ENCODE results near the gene TMEM63B. TPM values are rescaled to one million over a fixed set of nuclear protein-coding genes. Genes with fewer than 3 reads are reported as not detected.
"Not testable (repeated sequence)": the region's sequence is repeated elsewhere in the genome, so short reads cannot be mapped to it uniquely, and the experiment has no call there.

Gene TMEM63B
- total RNA-seq, 4 donors from 2014 or later, result 11.3 to 32.0 (median 23.9) TPM

DNA sequence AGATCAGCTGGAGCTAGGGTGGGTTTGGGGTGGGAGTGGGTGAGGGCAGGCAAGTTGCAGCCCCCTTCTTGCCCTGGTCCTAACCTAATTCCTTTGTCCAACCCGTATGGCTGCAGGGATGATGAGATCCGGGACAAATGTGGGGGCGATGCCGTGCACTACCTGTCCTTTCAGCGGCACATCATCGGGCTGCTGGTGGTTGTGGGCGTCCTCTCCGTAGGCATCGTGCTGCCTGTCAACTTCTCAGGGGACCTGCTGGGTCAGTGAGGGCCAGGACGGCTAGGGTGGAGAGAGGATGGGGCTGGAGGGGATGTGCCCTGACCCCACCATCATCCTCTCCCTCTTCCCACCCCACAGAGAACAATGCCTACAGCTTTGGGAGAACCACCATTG lies 12.0 kb downstream of the TMEM63B start:
- TF ChIP-seq POLR2AphosphoS5 (IDR thresholded peaks at IDR 0.05), result no peak
- TF ChIP-seq POLR2A (IDR thresholded peaks at IDR 0.05), result no peak
- no peak for TF ChIP-seq EP300 (IDR thresholded peaks at IDR 0.05)
- Histone ChIP-seq H3K27me3 (no peaks in the 10 kb centered on the region), H3K9me3 (no peaks in the 10 kb centered on the region), H3K36me3 (peaks cover 0 to 99% of the 10 kb centered on the region in 2 donors), H3K4me3 (no peak overlapping the region), H3K4me1 (no peaks in the 10 kb centered on the region), H3K27ac (no peak overlapping the region)
- WGBS, 2 donors (ENCODE audit: low coverage in 1 of 2), result 67% methylated on average over 1 of the region's 10 CpGs; no CpG with 5 or more reads in 1 of the 2 donors
- ATAC-seq, result no peak

DNA sequence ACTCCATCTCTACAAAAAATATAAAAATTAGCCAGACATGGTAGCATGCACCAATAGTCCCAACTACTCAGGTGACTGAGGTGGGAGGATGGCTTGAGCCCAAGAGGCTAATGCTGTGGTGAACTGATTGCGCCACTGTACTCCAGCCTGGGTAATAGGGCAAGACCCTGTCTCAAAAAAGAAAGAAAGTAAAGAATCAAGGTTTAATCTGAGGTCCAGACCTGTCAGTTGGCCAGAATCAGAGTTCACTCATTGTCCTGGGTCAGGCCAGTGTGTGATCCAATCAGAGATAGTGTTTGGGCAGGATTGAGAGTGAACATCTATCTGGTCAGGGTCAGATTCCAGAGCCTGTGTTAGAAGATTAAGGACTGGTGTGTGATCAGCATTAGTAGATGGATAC lies 15.5 kb downstream of the TMEM63B start:
- Histone ChIP-seq H3K27me3 (no peaks in the 10 kb centered on the region), H3K4me3 (no peak overlapping the region), H3K36me3 (peaks cover 0 to 99% of the 10 kb centered on the region in 2 donors), H3K27ac (no peak overlapping the region), H3K4me1 (no peaks in the 10 kb centered on the region), H3K9me3 (no peaks in the 10 kb centered on the region)
- TF ChIP-seq EP300 (IDR thresholded peaks at IDR 0.05) (no peak), POLR2AphosphoS5 (IDR thresholded peaks at IDR 0.05) (no peak), POLR2A (IDR thresholded peaks at IDR 0.05) (no peak)
- TF ChIP-seq, protein P1, sequence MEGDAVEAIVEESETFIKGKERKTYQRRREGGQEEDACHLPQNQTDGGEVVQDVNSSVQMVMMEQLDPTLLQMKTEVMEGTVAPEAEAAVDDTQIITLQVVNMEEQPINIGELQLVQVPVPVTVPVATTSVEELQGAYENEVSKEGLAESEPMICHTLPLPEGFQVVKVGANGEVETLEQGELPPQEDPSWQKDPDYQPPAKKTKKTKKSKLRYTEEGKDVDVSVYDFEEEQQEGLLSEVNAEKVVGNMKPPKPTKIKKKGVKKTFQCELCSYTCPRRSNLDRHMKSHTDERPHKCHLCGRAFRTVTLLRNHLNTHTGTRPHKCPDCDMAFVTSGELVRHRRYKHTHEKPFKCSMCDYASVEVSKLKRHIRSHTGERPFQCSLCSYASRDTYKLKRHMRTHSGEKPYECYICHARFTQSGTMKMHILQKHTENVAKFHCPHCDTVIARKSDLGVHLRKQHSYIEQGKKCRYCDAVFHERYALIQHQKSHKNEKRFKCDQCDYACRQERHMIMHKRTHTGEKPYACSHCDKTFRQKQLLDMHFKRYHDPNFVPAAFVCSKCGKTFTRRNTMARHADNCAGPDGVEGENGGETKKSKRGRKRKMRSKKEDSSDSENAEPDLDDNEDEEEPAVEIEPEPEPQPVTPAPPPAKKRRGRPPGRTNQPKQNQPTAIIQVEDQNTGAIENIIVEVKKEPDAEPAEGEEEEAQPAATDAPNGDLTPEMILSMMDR (IDR thresholded peaks at IDR 0.05), result no peak
- no peak for ATAC-seq
- no CpG with 5 or more reads among the region's 1 CpG for WGBS, 2 donors (ENCODE audit: low coverage in 1 of 2)

DNA sequence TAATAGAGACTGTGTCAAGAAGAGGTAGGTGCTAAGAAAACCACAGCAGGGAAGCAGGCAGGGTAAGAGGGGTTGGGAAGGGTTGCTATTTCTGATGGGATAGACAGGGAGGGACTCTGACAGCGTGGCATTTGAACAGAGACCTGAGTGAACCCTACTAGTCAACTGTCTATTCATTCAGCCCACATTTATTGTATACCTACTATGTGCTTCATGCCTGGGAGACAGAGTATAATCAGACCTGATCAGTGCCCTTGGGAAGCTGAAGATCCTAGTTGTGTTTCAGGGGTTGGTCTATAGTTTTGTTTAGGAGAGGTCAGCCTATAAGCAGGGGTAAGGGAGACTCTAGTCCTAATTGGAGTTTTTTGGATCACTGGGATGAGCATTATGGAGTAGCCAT lies 16.4 kb downstream of the TMEM63B start:
- Histone ChIP-seq H3K9me3 (no peaks in the 10 kb centered on the region), H3K4me1 (no peaks in the 10 kb centered on the region)
- 83 to 100% methylated on average over 1 of the region's 1 CpG for WGBS, 2 donors (ENCODE audit: low coverage in 1 of 2)

DNA sequence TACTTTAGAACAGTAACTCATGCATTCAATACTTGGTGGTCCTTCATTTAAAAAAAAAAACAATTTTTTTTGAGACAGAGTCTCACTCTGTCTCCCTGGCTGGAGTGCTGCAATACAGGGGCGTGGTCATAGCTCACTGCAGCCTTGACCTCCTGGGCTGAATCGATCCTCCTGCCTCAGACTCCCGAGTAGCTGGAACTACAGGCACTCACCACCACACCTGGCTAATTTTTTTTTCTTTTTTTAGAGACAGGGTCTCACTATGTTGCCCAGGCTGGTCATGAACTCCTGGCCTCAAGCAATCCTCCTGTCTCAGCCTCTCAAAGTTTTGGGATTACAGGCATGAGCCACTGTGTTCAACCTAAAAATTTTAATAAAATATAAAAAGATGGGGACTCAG lies 17.2 kb downstream of the TMEM63B start:
- not testable (repeated sequence) for H3K9me3 ChIP-seq, ATAC-seq, H3K4me1 ChIP-seq, H3K27ac ChIP-seq, H3K27me3 ChIP-seq, H3K4me3 ChIP-seq
- H3K36me3 ChIP-seq, result peaks cover 0 to 99% of the 10 kb centered on the region in 2 donors
- WGBS, 2 donors (ENCODE audit: low coverage in 1 of 2), result 67 to 68% methylated on average over 3 of the region's 3 CpGs

More for the DNA sequence above, 16.4 kb downstream of the TMEM63B start:
- ATAC-seq, result no peak
- Histone ChIP-seq H3K27me3 (no peaks in the 10 kb centered on the region), H3K4me3 (no peak overlapping the region), H3K27ac (no peak overlapping the region), H3K36me3 (peaks cover 0 to 99% of the 10 kb centered on the region in 2 donors)
- TF ChIP-seq EP300 (IDR thresholded peaks at IDR 0.05) (no peak), POLR2AphosphoS5 (IDR thresholded peaks at IDR 0.05) (no peak), POLR2A (IDR thresholded peaks at IDR 0.05) (no peak)
- TF ChIP-seq, protein P1 (IDR thresholded peaks at IDR 0.05), result no peak

DNA sequence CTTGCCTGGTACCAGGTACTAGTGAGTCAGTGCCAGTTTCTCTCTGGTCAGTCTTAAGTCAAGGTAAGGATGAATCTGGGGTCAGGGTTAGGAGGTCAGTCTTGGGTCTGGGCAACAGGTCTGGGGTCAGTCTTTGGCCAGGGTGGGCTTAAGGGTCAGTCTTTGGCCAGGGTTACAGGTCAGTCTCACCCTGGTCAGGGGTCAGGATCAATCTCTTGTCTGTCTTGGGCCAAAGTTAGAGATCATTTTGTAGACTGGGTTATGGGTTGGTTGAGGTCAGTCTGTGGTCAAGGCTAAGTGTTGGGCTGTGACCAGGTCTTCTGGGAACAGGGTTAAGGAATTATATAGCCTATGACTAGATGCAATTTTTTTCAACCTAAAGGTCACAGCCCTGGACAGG lies 18.5 kb downstream of the TMEM63B start:
- no peak overlapping the region for H3K27ac ChIP-seq
- no peaks in the 10 kb centered on the region for H3K4me1 ChIP-seq
- no peak for ATAC-seq
- TF ChIP-seq, protein P1 (IDR thresholded peaks at IDR 0.05), result no peak
- TF ChIP-seq POLR2AphosphoS5 (IDR thresholded peaks at IDR 0.05) (no peak), POLR2A (IDR thresholded peaks at IDR 0.05) (no peak), EP300 (IDR thresholded peaks at IDR 0.05) (no peak)
- no peak overlapping the region for H3K4me3 ChIP-seq
- H3K27me3 ChIP-seq, result no peaks in the 10 kb centered on the region
- peaks cover 0 to 99% of the 10 kb centered on the region in 2 donors for H3K36me3 ChIP-seq
- no peaks in the 10 kb centered on the region for H3K9me3 ChIP-seq

DNA sequence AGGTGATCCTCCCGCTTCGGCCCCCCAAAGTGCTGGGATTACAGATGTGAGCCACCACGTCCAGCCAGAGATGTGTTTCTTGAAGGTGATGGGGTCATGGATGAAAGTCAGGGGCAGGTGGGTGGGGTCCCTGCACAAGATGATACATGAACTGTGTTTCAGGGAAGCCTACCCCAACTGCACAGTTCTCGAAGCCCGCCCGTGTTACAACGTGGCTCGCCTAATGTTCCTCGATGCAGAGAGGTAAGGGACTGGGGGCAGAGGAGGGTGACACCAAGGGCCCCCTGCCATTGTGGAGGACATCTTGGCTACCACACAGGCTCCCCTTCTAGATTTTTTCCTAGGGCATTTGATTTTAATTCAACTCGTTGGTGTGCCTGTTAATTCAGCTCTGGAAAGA lies 19.3 kb downstream of the TMEM63B start:
- 74 to 100% methylated on average over 2 to 10 of the region's 10 CpGs for WGBS, 2 donors (ENCODE audit: low coverage in 1 of 2)
- no peak overlapping the region for H3K4me3 ChIP-seq
- no peaks in the 10 kb centered on the region for H3K27me3 ChIP-seq
- peaks cover 0 to 4% (median 2%) of the 10 kb centered on the region in 3 donors for H3K4me1 ChIP-seq
- TF ChIP-seq POLR2AphosphoS5 (IDR thresholded peaks at IDR 0.05) (no peak), POLR2A (IDR thresholded peaks at IDR 0.05) (no peak), EP300 (IDR thresholded peaks at IDR 0.05) (no peak)
- TF ChIP-seq, protein P1 (IDR thresholded peaks at IDR 0.05), result no peak
- peaks cover 0 to 91% of the 10 kb centered on the region in 2 donors for H3K36me3 ChIP-seq
- no peak overlapping the region for H3K27ac ChIP-seq
- ATAC-seq, result no peak
- H3K9me3 ChIP-seq, result no peaks in the 10 kb centered on the region
